ENCODE data around the gene ELP4.

GRCh38 chr11:31493235-31493634 lies 16.3 kb upstream of the ELP4 start:
- TF ChIP-seq CTCF (conservative IDR thresholded peaks at IDR 0.05; ENCODE audit: low read length) (no peak), EZH2phosphoT487 (IDR thresholded peaks at IDR 0.05; ENCODE audit: borderline replicate concordance) (no peak)
